Measurements from ENCODE around the gene COL11A2.

The COL11A2 gene

GRCh38 chr6:33191383-33192104 lies 723 bp downstream of the COL11A2 start:
- no peak for DNase-seq

GRCh38 chr6:33190504-33191107 lies 1.7 kb downstream of the COL11A2 start:
- no peak for DNase-seq

GRCh38 chr6:33189625-33190448 lies 2.4 kb downstream of the COL11A2 start:
- no peak for DNase-seq

- DNase-seq, result no peak
Observed at GRCh38 chr6:33189164-33189563, 3.1 kb downstream of the COL11A2 start.

GRCh38 chr6:33187809-33188208 lies 4.5 kb downstream of the COL11A2 start:
- DNase-seq, result no peak

- DNase-seq, result no peak
Observed at GRCh38 chr6:33185654-33186187, 6.5 kb downstream of the COL11A2 start.

- no peak for DNase-seq
Observed at GRCh38 chr6:33185190-33185589, 7.1 kb downstream of the COL11A2 start.

- peak; percentile 34 for DNase-seq
Observed at GRCh38 chr6:33183071-33183683, 9.1 kb downstream of the COL11A2 start.

GRCh38 chr6:33181141-33181540 lies 11.1 kb downstream of the COL11A2 start:
- no peak for DNase-seq

GRCh38 chr6:33178755-33179475 lies 13.4 kb downstream of the COL11A2 start:
- no peak for DNase-seq

GRCh38 chr6:33177552-33178446 lies 14.5 kb downstream of the COL11A2 start:
- no peak for DNase-seq

GRCh38 chr6:33176906-33177305 lies 15.4 kb downstream of the COL11A2 start:
- no peak for DNase-seq

GRCh38 chr6:33175436-33176069 lies 16.7 kb downstream of the COL11A2 start:
- no peak for DNase-seq

- DNase-seq, result no peak
Observed at GRCh38 chr6:33174784-33175183, 17.5 kb downstream of the COL11A2 start.

GRCh38 chr6:33173535-33174180 lies 18.6 kb downstream of the COL11A2 start:
- DNase-seq, result no peak

- DNase-seq, result peak; percentile 40
Observed at GRCh38 chr6:33172688-33173534, 19.4 kb downstream of the COL11A2 start.

GRCh38 chr6:33171880-33172687 lies 20.2 kb downstream of the COL11A2 start:
- DNase-seq, result no peak

All from hematopoietic multipotent progenitor cell treated with erythropoietin and hydrocortisone succinate and interleukin-3 and kit ligand, for 8 days (in vitro differentiated cells).